Naive thymus-derived CD4-positive, alpha-beta T cell (primary cell): ENCODE results near the gene KIF12. TPM values are rescaled to one million over a fixed set of nuclear protein-coding genes. Genes with fewer than 3 reads are reported as not detected.

ENCODE experiments used
- ATAC-seq: fragments of 150-1000 bp; cut with Tn5 transposase; 2 replicates; pipeline ENCODE4 v1.10.0; 2021; ENCODE audit warnings: mild to moderate bottlenecking, moderate library complexity
- CTCF ChIA-PET: fragments of 350-600 bp; sonication (Branson Sonifier 250); formaldehyde crosslinking; loops from one replicate; lab custom pipeline; 2021; ENCODE audit warnings: antibody characterized with exemption; lab: Charles Lee
- POLR2A ChIA-PET: fragments of 350-600 bp; sonication (Branson Sonifier 250); formaldehyde crosslinking; loops from one replicate; lab custom pipeline; 2021; ENCODE audit warnings: antibody characterized with exemption, inconsistent platforms; lab: Charles Lee
- DNase-seq, 9 donors: peaks; one replicate each; pipeline versions ENCODE4 v3.0.0 to v3.0.0-alpha.2; 2020 to 2022; ENCODE audit warnings: mixed read lengths in 1 of 9
- H3K27ac ChIP-seq: one replicate; pipeline ENCODE4 v1.7.0; 2013; ENCODE audit warnings: mild to moderate bottlenecking, low read depth, low read length, moderate library complexity
- H3K27me3 ChIP-seq, 2 donors: one replicate each; pipeline ENCODE4 v1.7.0; 2013; ENCODE audit warnings: low read length in 2 of 2, mild to moderate bottlenecking in 2 of 2, moderate library complexity in 2 of 2; ENCODE audit not compliant: control insufficient read depth in 2 of 2, insufficient read depth in 2 of 2
- H3K36me3 ChIP-seq, 3 experiments: 1 replicate in 2 of 3; 2 replicates in 1 of 3; pipeline ENCODE4 v1.7.0; 2013; ENCODE audit warnings: low read length in 3 of 3, mild to moderate bottlenecking in 3 of 3, moderate library complexity in 1 of 3; ENCODE audit not compliant: insufficient read depth in 3 of 3, control insufficient read depth in 2 of 3
- H3K4me1 ChIP-seq, 2 donors: one replicate each; pipeline ENCODE4 v1.7.0; 2013; ENCODE audit warnings: low read length in 2 of 2, mild to moderate bottlenecking in 2 of 2, moderate library complexity in 1 of 2; ENCODE audit not compliant: control insufficient read depth in 2 of 2, insufficient read depth in 2 of 2
- H3K4me3 ChIP-seq: 2 replicates; pipeline ENCODE4 v1.7.0; 2013; ENCODE audit warnings: mild to moderate bottlenecking, low read length
- H3K9me3 ChIP-seq, 3 experiments: 1 replicate in 2 of 3; 2 replicates in 1 of 3; pipeline ENCODE4 v1.7.0; 2013; ENCODE audit warnings: low read length in 3 of 3; ENCODE audit not compliant: control insufficient read depth in 2 of 3
- H3K27ac Mint-ChIP-seq, 9 donors: one replicate each; pipeline ENCODE4 v1.8.0; 2020 to 2022; ENCODE audit warnings: mixed read lengths in 9 of 9, mild to moderate bottlenecking in 8 of 9, moderate library complexity in 5 of 9, inconsistent platforms in 2 of 9
- H3K27me3 Mint-ChIP-seq, 5 donors: one replicate each; pipeline ENCODE4 v1.8.0; 2021 to 2022; ENCODE audit warnings: mixed read lengths in 5 of 5, mild to moderate bottlenecking in 1 of 5
- H3K36me3 Mint-ChIP-seq, 5 donors: one replicate each; pipeline ENCODE4 v1.8.0; 2020 to 2022; ENCODE audit warnings: mixed read lengths in 5 of 5, mild to moderate bottlenecking in 3 of 5, inconsistent platforms in 1 of 5
- H3K4me1 Mint-ChIP-seq, 7 donors: one replicate each; pipeline ENCODE4 v1.8.0; 2020 to 2022; ENCODE audit warnings: mixed read lengths in 7 of 7, mild to moderate bottlenecking in 3 of 7, inconsistent platforms in 1 of 7
- H3K4me3 Mint-ChIP-seq, 10 donors: one replicate each; pipeline ENCODE4 v1.8.0; 2020 to 2022; ENCODE audit warnings: mild to moderate bottlenecking in 10 of 10, mixed read lengths in 10 of 10, moderate library complexity in 6 of 10, inconsistent platforms in 2 of 10
- H3K9me3 Mint-ChIP-seq, 11 donors: one replicate each; pipeline ENCODE4 v1.8.0; 2020 to 2022; ENCODE audit warnings: mixed read lengths in 11 of 11, mild to moderate bottlenecking in 4 of 11, inconsistent platforms in 1 of 11, moderate library complexity in 1 of 11
- intact Hi-C, 2 donors: fragments of 100-400 bp; cut with micrococcal nuclease; formaldehyde crosslinking; loops; one replicate each; pipeline ENCODE4 v1.15.1; 2023
- polyA plus RNA-seq, 2 donors: library from polyadenylated mRNA; unstranded; fragments of 300-500 nt; fragmentation: Illumina TruSeq; gene quantifications; one replicate each; pipeline ENCODE4 v1.2.3, GENCODE V29; 2021
- total RNA-seq, 6 experiments: library from RNA in 5 of 6; stranded (reverse) in 5 of 6; gene quantifications; 1 replicate in 5 of 6; 2 replicates in 1 of 6; pipeline ENCODE4 v1.2.3 and lab custom pipeline; 2021 to 2026

KIF12 gene
- total and polyA plus RNA-seq, 7 experiments from 2014 or later = not detected

- intact Hi-C loops = no loop called here
- CTCF ChIA-PET = no interaction called here
- peaks cover 0 to 7% (median 0%) of the 10 kb centered on the region in 5 donors for H3K36me3 Mint-ChIP-seq
- no peaks in the 10 kb centered on the region for H3K27me3 ChIP-seq
- H3K4me1 Mint-ChIP-seq = peaks cover 0 to 2% (median 0%) of the 10 kb centered on the region in 7 donors
- H3K36me3 ChIP-seq = no peaks in the 10 kb centered on the region
- POLR2A ChIA-PET = no interaction called here
- peaks cover 0 to 14% (median 0%) of the 10 kb centered on the region in 3 experiments for H3K9me3 ChIP-seq
- no peak overlapping the region for H3K27ac ChIP-seq
- DNase-seq = no peak
- H3K4me3 Mint-ChIP-seq = no peak overlapping the region
- peaks cover 0 to 17% (median 10%) of the 10 kb centered on the region in 11 donors for H3K9me3 Mint-ChIP-seq
- H3K27me3 Mint-ChIP-seq = peaks cover 5 to 26% (median 14%) of the 10 kb centered on the region in 5 donors
- no peaks in the 10 kb centered on the region for H3K4me1 ChIP-seq
- H3K4me3 ChIP-seq = no peak overlapping the region
- H3K27ac Mint-ChIP-seq = peak overlapping the region in 1 of 9 donors; percentile 12
- ATAC-seq = no peak
Observed at GRCh38 chr9:114124138-114124537, 25.0 kb upstream of the KIF12 start.

- Histone ChIP-seq H3K9me3 (peaks cover 0 to 14% (median 0%) of the 10 kb centered on the region in 3 experiments), H3K4me1 (no peaks in the 10 kb centered on the region), H3K4me3 (no peak overlapping the region), H3K27me3 (no peaks in the 10 kb centered on the region), H3K36me3 (no peaks in the 10 kb centered on the region), H3K27ac (no peak overlapping the region)
- intact Hi-C loops = no loop called here
- H3K9me3 Mint-ChIP-seq = peaks cover 0 to 16% (median 6%) of the 10 kb centered on the region in 11 donors
- ChIA-PET POLR2A (no interaction called here), CTCF (no interaction called here)
- peaks cover 4 to 24% (median 11%) of the 10 kb centered on the region in 5 donors for H3K27me3 Mint-ChIP-seq
- ATAC-seq = no peak
- H3K36me3 Mint-ChIP-seq = peaks cover 0 to 6% (median 0%) of the 10 kb centered on the region in 5 donors
- no peak overlapping the region for H3K27ac Mint-ChIP-seq
- peaks cover 0 to 2% (median 0%) of the 10 kb centered on the region in 7 donors for H3K4me1 Mint-ChIP-seq
- no peak overlapping the region for H3K4me3 Mint-ChIP-seq
- DNase-seq = no peak
Observed at GRCh38 chr9:114123031-114123977, 24.2 kb upstream of the KIF12 start.

- H3K27me3 ChIP-seq = no peaks in the 10 kb centered on the region
- Mint-ChIP-seq H3K27me3 (peaks cover 6 to 29% (median 7%) of the 10 kb centered on the region in 5 donors), H3K27ac (no peak overlapping the region), H3K36me3 (no peaks in the 10 kb centered on the region), H3K9me3 (peaks cover 0 to 7% (median 2%) of the 10 kb centered on the region in 11 donors), H3K4me3 (no peak overlapping the region), H3K4me1 (peaks cover 0 to 2% (median 0%) of the 10 kb centered on the region in 7 donors)
- peaks cover 0 to 6% (median 0%) of the 10 kb centered on the region in 3 experiments for H3K9me3 ChIP-seq
- intact Hi-C loops = no loop called here
- H3K4me1 ChIP-seq = no peaks in the 10 kb centered on the region
- H3K27ac ChIP-seq = no peak overlapping the region
- no peak for DNase-seq
- no peaks in the 10 kb centered on the region for H3K36me3 ChIP-seq
- no peak for ATAC-seq
- ChIA-PET CTCF (no interaction called here), POLR2A (no interaction called here)
- H3K4me3 ChIP-seq = no peak overlapping the region
Observed at GRCh38 chr9:114122136-114123027, 23.3 kb upstream of the KIF12 start.

- Histone ChIP-seq H3K4me1 (no peaks in the 10 kb centered on the region), H3K27me3 (no peaks in the 10 kb centered on the region), H3K27ac (no peak overlapping the region), H3K4me3 (no peak overlapping the region), H3K36me3 (no peaks in the 10 kb centered on the region), H3K9me3 (no peaks in the 10 kb centered on the region)
- intact Hi-C loops = no loop called here
- Mint-ChIP-seq H3K36me3 (no peaks in the 10 kb centered on the region), H3K9me3 (peaks cover 0 to 1% (median 0%) of the 10 kb centered on the region in 11 donors), H3K4me1 (peaks cover 0 to 1% (median 0%) of the 10 kb centered on the region in 7 donors), H3K4me3 (no peak overlapping the region), H3K27ac (no peak overlapping the region), H3K27me3 (peaks cover 7 to 31% (median 11%) of the 10 kb centered on the region in 5 donors)
- POLR2A ChIA-PET = no interaction called here
- ATAC-seq (no peak), DNase-seq (no peak)
- CTCF ChIA-PET = no interaction called here
Observed at GRCh38 chr9:114121227-114122135, 22.4 kb upstream of the KIF12 start.

GRCh38 chr9:114120192-114121014, 21.3 kb upstream of the KIF12 start:
- H3K9me3 Mint-ChIP-seq = no peaks in the 10 kb centered on the region
- H3K27ac Mint-ChIP-seq = no peak overlapping the region
- POLR2A ChIA-PET = no interaction called here
- no peaks in the 10 kb centered on the region for H3K9me3 ChIP-seq
- CTCF ChIA-PET = interaction anchor here (0.7 to 1.2 kb wide), 2 partner anchors 12 to 470 kb away, joined by 3 read pairs; no protein-coding TSS in a partner anchor
- intact Hi-C loops = no loop called here
- H3K4me1 ChIP-seq = no peaks in the 10 kb centered on the region
- no peaks in the 10 kb centered on the region for H3K36me3 ChIP-seq
- no peak overlapping the region for H3K27ac ChIP-seq
- DNase-seq (no peak), ATAC-seq (no peak)
- no peaks in the 10 kb centered on the region for H3K27me3 ChIP-seq
- H3K4me3 Mint-ChIP-seq = no peak overlapping the region
- peaks cover 6 to 26% (median 11%) of the 10 kb centered on the region in 5 donors for H3K27me3 Mint-ChIP-seq
- H3K4me1 Mint-ChIP-seq = no peaks in the 10 kb centered on the region
- H3K36me3 Mint-ChIP-seq = no peaks in the 10 kb centered on the region
- no peak overlapping the region for H3K4me3 ChIP-seq
